Endothelial cell of umbilical vein (primary cell): Measurements from ENCODE around the gene PRKCB. TPM values are rescaled to one million over a fixed set of nuclear protein-coding genes. Genes with fewer than 3 reads are reported as not detected.

ENCODE experiments used
- BruUV-seq: library from RNA; stranded (reverse); fragments of 400-500 nt; replicated peaks from 2 replicates; lab custom pipeline; 2021; lab: Mats Ljungman, UMichigan
- CTCF ChIA-PET: fragments of 300-600, 350-600 bp; sonication (Branson Sonifier 250); formaldehyde crosslinking; loops from one replicate; lab custom pipeline; 2021; ENCODE audit warnings: antibody characterized with exemption, inconsistent platforms; lab: Charles Lee
- POLR2A ChIA-PET: fragments of 300-600, 350-600 bp; sonication (Branson Sonifier 250); formaldehyde crosslinking; loops from one replicate; lab custom pipeline; 2021; ENCODE audit warnings: antibody characterized with exemption, inconsistent platforms; lab: Charles Lee
- DNase-seq: peaks from one replicate; pipeline ENCODE4 v3.0.0-alpha.2; 2011; ENCODE audit warnings: low read depth, low spot score
- FAIRE-seq: peaks from 2 replicates; lab custom pipeline; 2011; peaks lifted over from hg19 to GRCh38; lab: Jason Lieb, UNC
- H2AFZ ChIP-seq: 2 replicates; pipeline ENCODE4 v1.6.0; 2012; ENCODE audit warnings: low read depth, low read length, control low read depth, inconsistent platforms
- H3K27ac ChIP-seq: 2 replicates; pipeline ENCODE4 v1.5.1; 2011; ENCODE audit warnings: low read depth, mild to moderate bottlenecking, control low read depth, low read length, moderate library complexity; ENCODE audit not compliant: insufficient read depth
- H3K27me3 ChIP-seq, 2 experiments: 2 replicates each; pipeline versions ENCODE4 v1.6.0 to v1.6.1; 2011; ENCODE audit warnings: low read length in 2 of 2, mixed read lengths in 1 of 2; ENCODE audit not compliant: control insufficient read depth in 2 of 2, insufficient read depth in 2 of 2
- H3K36me3 ChIP-seq, 2 experiments: 2 replicates in 1 of 2; 3 replicates in 1 of 2; pipeline ENCODE4 v1.5.1; 2011; ENCODE audit warnings: low read length in 2 of 2, mild to moderate bottlenecking in 1 of 2, moderate library complexity in 1 of 2; ENCODE audit not compliant: control insufficient read depth in 2 of 2, insufficient read depth in 2 of 2; ENCODE audit errors: extremely low read depth in 1 of 2
- H3K4me1 ChIP-seq: 3 replicates; pipeline ENCODE4 v1.5.1; 2011; ENCODE audit warnings: mild to moderate bottlenecking, low read length; ENCODE audit not compliant: control insufficient read depth, insufficient read depth; ENCODE audit errors: extremely low read depth
- H3K4me2 ChIP-seq: 2 replicates; pipeline ENCODE4 v1.6.1; 2011; ENCODE audit warnings: low read length, control low read depth, mixed read lengths; ENCODE audit not compliant: insufficient read depth
- H3K4me3 ChIP-seq, 3 experiments: fragments of 200-600 bp in 1 of 3; sonication (generic), shearing (Covaris generic) in 1 of 3; replicated peaks in 1 of 3; 2 replicates each; pipeline ENCODE4 v1.5.1; 2011 to 2016; ENCODE audit warnings: control low read depth in 3 of 3, low read length in 3 of 3, mild to moderate bottlenecking in 2 of 3, inconsistent platforms in 1 of 3, low read depth in 1 of 3, moderate library complexity in 1 of 3; ENCODE audit not compliant: insufficient read depth in 1 of 3
- H3K79me2 ChIP-seq: 2 replicates; pipeline ENCODE4 v1.6.0; 2012; ENCODE audit warnings: low read length, inconsistent platforms; ENCODE audit not compliant: control insufficient read depth, insufficient read depth
- H3K9ac ChIP-seq: replicated peaks from 2 replicates; pipeline ENCODE3; 2011; ENCODE audit warnings: low read length, control low read depth; ENCODE audit not compliant: insufficient read depth; ENCODE audit errors: extremely low read depth
- H3K9me1 ChIP-seq: replicated peaks from 3 replicates; pipeline ENCODE4 v1.6.0; 2011; ENCODE audit warnings: mild to moderate bottlenecking, low read length; ENCODE audit not compliant: control insufficient read depth, insufficient read depth; ENCODE audit errors: extremely low read depth
- H3K9me3 ChIP-seq: replicated peaks from 2 replicates; pipeline ENCODE4 v1.5.1; 2012; ENCODE audit warnings: low read length, inconsistent platforms; ENCODE audit not compliant: control insufficient read depth, insufficient read depth
- H4K20me1 ChIP-seq: replicated peaks from 2 replicates; pipeline ENCODE3; 2011; ENCODE audit warnings: mild to moderate bottlenecking, low read length; ENCODE audit not compliant: control insufficient read depth, insufficient read depth; ENCODE audit errors: extremely low read depth
- CTCF ChIP-seq, 2 donors: IDR thresholded peaks; 1 replicate in 1 of 2; 2 replicates in 1 of 2; pipeline ENCODE4 v1.5.1; 2011; ENCODE audit warnings: low read length in 2 of 2, mild to moderate bottlenecking in 2 of 2, moderate library complexity in 2 of 2, control low read depth in 1 of 2, inconsistent platforms in 1 of 2, low read depth in 1 of 2; ENCODE audit not compliant: insufficient read depth in 1 of 2; ENCODE audit errors: extremely low read depth in 1 of 2
- JUN ChIP-seq: IDR thresholded peaks from 2 replicates; pipeline ENCODE4 v1.6.1; 2011; ENCODE audit warnings: borderline replicate concordance, low read depth; ENCODE audit not compliant: insufficient read length, insufficient read depth
- MAX ChIP-seq: IDR thresholded peaks from 2 replicates; pipeline ENCODE4 v1.6.1; 2011; ENCODE audit not compliant: insufficient read depth, insufficient read length
- MYC ChIP-seq: IDR thresholded peaks from one replicate; pipeline ENCODE4 v1.6.1; 2011; ENCODE audit warnings: mild to moderate bottlenecking, low read depth, low read length
- dilution Hi-C: fragments of 300-500 bp; cut with MboI; formaldehyde crosslinking; loops from one replicate; pipeline ENCODE4 v1.15.0; 2019; ENCODE audit warnings: low sequenced_read_pairs; ENCODE audit not compliant: extremely low pct_ligation_motif_present
- intact Hi-C: fragments of 100-400 bp; cut with micrococcal nuclease; formaldehyde crosslinking; loops from one replicate; pipeline ENCODE4 v1.10.0; 2022
- polyA plus RNA-seq, 4 experiments: library from polyadenylated mRNA; depleted of rRNA in 3 of 4; stranded (reverse) in 3 of 4; unstranded in 1 of 4; fragments of >200 nt; gene quantifications; 2 replicates each; pipeline versions ENCODE4 v1.2.1 to v1.2.3, GENCODE V29; 2011 to 2012; ENCODE audit warnings: missing spikeins in 1 of 4
- total RNA-seq: library from RNA; stranded (reverse); gene quantifications from 2 replicates; pipeline ENCODE4 v1.2.3, GENCODE V29; 2021

Gene PRKCB
- total and polyA plus RNA-seq, 2 donors (not counting 3 experiments of a cell fraction or from before 2014, with no cell fraction given), result 0.01 TPM; not detected in 1

GRCh38 chr16:23974223-23974622 lies 138.4 kb downstream of the PRKCB start:
- Histone ChIP-seq H4K20me1 (no peaks in the 10 kb centered on the region), H3K27ac (no peak overlapping the region), H3K27me3 (no peaks in the 10 kb centered on the region), H3K9me3 (no peaks in the 10 kb centered on the region), H3K36me3 (no peaks in the 10 kb centered on the region), H3K9ac (no peak overlapping the region), H3K9me1 (no peaks in the 10 kb centered on the region), H3K79me2 (no peaks in the 10 kb centered on the region), H2AFZ (no peak overlapping the region), H3K4me2 (no peak overlapping the region), H3K4me1 (no peaks in the 10 kb centered on the region), H3K4me3 (no peak overlapping the region)
- TF ChIP-seq CTCF (IDR thresholded peaks at IDR 0.05; ENCODE audit: extremely low read depth in 1 of 2, insufficient read depth in 1 of 2, low read depth in 1 of 2, low read length in 2 of 2) (no peak), MAX (no peak)
- dilution Hi-C loops, result no loop called here
- no TSS peak for BruUV-seq
- ChIA-PET CTCF (no interaction called here), POLR2A (no interaction called here)
- FAIRE-seq (no peak), DNase-seq (no peak)
- intact Hi-C loops, result no loop called here

GRCh38 chr16:23975293-23975692 lies 139.5 kb downstream of the PRKCB start:
- DNase-seq (no peak), FAIRE-seq (no peak)
- ChIA-PET POLR2A (no interaction called here), CTCF (interaction anchor here (0.6 kb wide), 1 partner anchor 10 kb away, joined by 3 read pairs; no protein-coding TSS in a partner anchor)
- no peaks in the 10 kb centered on the region for H3K9me3 ChIP-seq
- dilution Hi-C loops (no loop called here), intact Hi-C loops (no loop called here)
- TF ChIP-seq MYC (no peak), MAX (no peak), JUN (no peak)
- H3K4me2 ChIP-seq, result no peak overlapping the region
- no peaks in the 10 kb centered on the region for H3K79me2 ChIP-seq
- H3K36me3 ChIP-seq, result no peaks in the 10 kb centered on the region
- no peaks in the 10 kb centered on the region for H3K27me3 ChIP-seq
- no peaks in the 10 kb centered on the region for H4K20me1 ChIP-seq
- no TSS peak for BruUV-seq
- no peak overlapping the region for H3K27ac ChIP-seq
- H3K9ac ChIP-seq, result no peak overlapping the region
- H3K4me3 ChIP-seq, result no peak overlapping the region
- no peak overlapping the region for H2AFZ ChIP-seq
- H3K4me1 ChIP-seq, result no peaks in the 10 kb centered on the region
- H3K9me1 ChIP-seq, result no peaks in the 10 kb centered on the region
